ENCODE results near the gene GARRE1. TPM values are rescaled to one million over a fixed set of nuclear protein-coding genes. Genes with fewer than 3 reads are reported as not detected.
"Not testable (repeated sequence)": the region's sequence is repeated elsewhere in the genome, so short reads cannot be mapped to it uniquely, and the experiment has no call there.

The GARRE1 gene
- total and polyA plus RNA-seq, 4 donors = 6.7 to 69.0 (median 14.7) TPM

GRCh38 chr19:34215006-34215665 is 39.2 kb upstream of the GARRE1 start:
- ATAC-seq (ENCODE audit: insufficient read depth, low FRiP score) (no peak), DNase-seq (no peak)
- 96 to 97% methylated on average over 3 of the region's 3 CpGs for WGBS, 2 donors
- no peak for TF ChIP-seq CTCF (IDR thresholded peaks at IDR 0.05; ENCODE audit: control extremely low read depth, extremely low read depth)
- Histone ChIP-seq H3K4me1 (ENCODE audit: control insufficient read depth in 5 of 5, insufficient read depth in 5 of 5, low read length in 5 of 5) (peaks cover 0 to 1% (median 0%) of the 10 kb centered on the region in 5 donors), H3K36me3 (ENCODE audit: control insufficient read depth in 4 of 4, insufficient read depth in 4 of 4, low read length in 4 of 4) (peaks cover 11 to 33% (median 19%) of the 10 kb centered on the region in 4 donors), H3K27me3 (ENCODE audit: control insufficient read depth in 3 of 3, insufficient read depth in 3 of 3, low read length in 2 of 3) (no peaks in the 10 kb centered on the region), H3K4me3 (no peak overlapping the region), H3K27ac (ENCODE audit: low read depth in 1 of 2, low read length in 1 of 2) (no peak overlapping the region), H3K9me3 (ENCODE audit: control insufficient read depth in 4 of 4, insufficient read depth in 3 of 4, low read length in 3 of 4) (no peaks in the 10 kb centered on the region), H3K9ac (ENCODE audit: insufficient read depth in 1 of 2, low read length in 2 of 2) (no peak overlapping the region)

GRCh38 chr19:34215666-34216038 is 38.7 kb upstream of the GARRE1 start:
- H3K9ac ChIP-seq (ENCODE audit: insufficient read depth in 1 of 2, low read length in 2 of 2) = no peak overlapping the region
- ATAC-seq (ENCODE audit: insufficient read depth, low FRiP score) (no peak), DNase-seq (no peak)
- H3K9me3 ChIP-seq (ENCODE audit: control insufficient read depth in 4 of 4, insufficient read depth in 3 of 4, low read length in 3 of 4) = no peaks in the 10 kb centered on the region
- WGBS, 2 donors = 98% methylated on average over 3 of the region's 3 CpGs
- no peak for TF ChIP-seq CTCF (IDR thresholded peaks at IDR 0.05; ENCODE audit: control extremely low read depth, extremely low read depth)
- no peak overlapping the region for H3K27ac ChIP-seq (ENCODE audit: low read depth in 1 of 2, low read length in 1 of 2)
- H3K4me3 ChIP-seq = no peak overlapping the region
- peaks cover 0 to 1% (median 0%) of the 10 kb centered on the region in 5 donors for H3K4me1 ChIP-seq (ENCODE audit: control insufficient read depth in 5 of 5, insufficient read depth in 5 of 5, low read length in 5 of 5)
- no peaks in the 10 kb centered on the region for H3K27me3 ChIP-seq (ENCODE audit: control insufficient read depth in 3 of 3, insufficient read depth in 3 of 3, low read length in 2 of 3)
- H3K36me3 ChIP-seq (ENCODE audit: control insufficient read depth in 4 of 4, insufficient read depth in 4 of 4, low read length in 4 of 4) = peaks cover 8 to 35% (median 21%) of the 10 kb centered on the region in 4 donors

- not testable (repeated sequence) for ATAC-seq (ENCODE audit: insufficient read depth, low FRiP score); H3K4me3 ChIP-seq; DNase-seq; H3K27ac ChIP-seq (ENCODE audit: low read depth in 1 of 2, low read length in 1 of 2); H3K27me3 ChIP-seq (ENCODE audit: control insufficient read depth in 3 of 3, insufficient read depth in 3 of 3, low read length in 2 of 3); H3K9ac ChIP-seq (ENCODE audit: insufficient read depth in 1 of 2, low read length in 2 of 2); H3K4me1 ChIP-seq (ENCODE audit: control insufficient read depth in 5 of 5, insufficient read depth in 5 of 5, low read length in 5 of 5); H3K9me3 ChIP-seq (ENCODE audit: control insufficient read depth in 4 of 4, insufficient read depth in 3 of 4, low read length in 3 of 4)
- H3K36me3 ChIP-seq (ENCODE audit: control insufficient read depth in 4 of 4, insufficient read depth in 4 of 4, low read length in 4 of 4) = peaks cover 9 to 35% (median 22%) of the 10 kb centered on the region in 4 donors
- WGBS, 2 donors = 87 to 90% methylated on average over 14 of the region's 14 CpGs
These were observed 37.6 kb upstream of the GARRE1 start for GRCh38 chr19:34216745-34217219.

- H3K4me1 ChIP-seq (ENCODE audit: control insufficient read depth in 5 of 5, insufficient read depth in 5 of 5, low read length in 5 of 5) = peaks cover 0 to 1% (median 0%) of the 10 kb centered on the region in 5 donors
- H3K4me3 ChIP-seq = no peak overlapping the region
- TF ChIP-seq CTCF (IDR thresholded peaks at IDR 0.05; ENCODE audit: control extremely low read depth, extremely low read depth) = no peak
- peaks cover 0 to 2% (median 0%) of the 10 kb centered on the region in 4 donors for H3K9me3 ChIP-seq (ENCODE audit: control insufficient read depth in 4 of 4, insufficient read depth in 3 of 4, low read length in 3 of 4)
- no peak overlapping the region for H3K9ac ChIP-seq (ENCODE audit: insufficient read depth in 1 of 2, low read length in 2 of 2)
- peaks cover 15 to 46% (median 31%) of the 10 kb centered on the region in 4 donors for H3K36me3 ChIP-seq (ENCODE audit: control insufficient read depth in 4 of 4, insufficient read depth in 4 of 4, low read length in 4 of 4)
- 49 to 58% methylated on average over 18 of the region's 18 CpGs for WGBS, 2 donors
- no peak overlapping the region for H3K27ac ChIP-seq (ENCODE audit: low read depth in 1 of 2, low read length in 1 of 2)
- DNase-seq = peak in 1 of 3 donors; percentile 29
- H3K27me3 ChIP-seq (ENCODE audit: control insufficient read depth in 3 of 3, insufficient read depth in 3 of 3, low read length in 2 of 3) = no peaks in the 10 kb centered on the region
- ATAC-seq (ENCODE audit: insufficient read depth, low FRiP score) = no peak
These were observed 36.2 kb upstream of the GARRE1 start for GRCh38 chr19:34217952-34218817.

Data from lung (tissue), 12 donors.